Measurements from ENCODE around the gene GPATCH11.

GPATCH11 gene

DNA sequence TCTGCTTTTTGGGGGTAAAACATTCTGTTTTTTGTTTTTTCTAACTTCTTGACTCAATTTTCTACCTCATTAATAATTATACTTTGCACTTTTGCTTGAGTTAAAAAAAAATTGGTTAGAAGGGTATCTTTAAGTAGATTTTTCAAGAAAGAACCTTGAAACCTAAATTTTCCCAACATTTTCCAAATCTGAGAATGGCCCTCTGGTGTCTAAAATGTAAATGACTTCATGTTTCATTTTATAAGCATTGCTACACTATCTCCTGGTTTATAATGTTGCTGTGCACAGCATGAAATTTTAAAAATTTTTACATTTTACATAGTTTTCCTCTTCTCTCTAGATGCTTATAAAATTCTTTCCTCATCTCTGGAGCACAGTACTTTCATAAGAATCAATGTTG lies 58.2 kb downstream of the GPATCH11 start:
- Histone ChIP-seq H3K36me3 (ENCODE audit: control insufficient read depth in 5 of 5, insufficient read depth in 5 of 5, low read length in 5 of 5) (peaks cover 39 to 72% (median 51%) of the 10 kb centered on the region in 5 donors), H3K4me3 (ENCODE audit: low read depth in 1 of 5, low read length in 5 of 5) (no peak overlapping the region), H3K9ac (ENCODE audit: low read length in 5 of 5) (no peak overlapping the region), H3K27ac (ENCODE audit: low read depth, low read length) (no peak overlapping the region), H3K9me3 (ENCODE audit: control insufficient read depth in 5 of 5, low read length in 5 of 5) (no peaks in the 10 kb centered on the region), H3K4me1 (ENCODE audit: control insufficient read depth in 5 of 5, insufficient read depth in 5 of 5, low read length in 5 of 5) (peaks cover 0 to 2% (median 0%) of the 10 kb centered on the region in 5 donors), H3K27me3 (ENCODE audit: control insufficient read depth in 5 of 5, insufficient read depth in 4 of 5, low read length in 5 of 5) (no peaks in the 10 kb centered on the region)

GRCh38 chr2:37143974-37144373 lies 59.7 kb downstream of the GPATCH11 start:
- peaks cover 0 to 2% (median 0%) of the 10 kb centered on the region in 5 donors for H3K4me1 ChIP-seq (ENCODE audit: control insufficient read depth in 5 of 5, insufficient read depth in 5 of 5, low read length in 5 of 5)
- H3K27ac ChIP-seq (ENCODE audit: low read depth, low read length), result no peak overlapping the region
- H3K9ac ChIP-seq (ENCODE audit: low read length in 5 of 5), result no peak overlapping the region
- H3K36me3 ChIP-seq (ENCODE audit: control insufficient read depth in 5 of 5, insufficient read depth in 5 of 5, low read length in 5 of 5), result peaks cover 41 to 70% (median 53%) of the 10 kb centered on the region in 5 donors
- H3K4me3 ChIP-seq (ENCODE audit: low read depth in 1 of 5, low read length in 5 of 5), result no peak overlapping the region
- no peaks in the 10 kb centered on the region for H3K9me3 ChIP-seq (ENCODE audit: control insufficient read depth in 5 of 5, low read length in 5 of 5)
- H3K27me3 ChIP-seq (ENCODE audit: control insufficient read depth in 5 of 5, insufficient read depth in 4 of 5, low read length in 5 of 5), result no peaks in the 10 kb centered on the region

DNA sequence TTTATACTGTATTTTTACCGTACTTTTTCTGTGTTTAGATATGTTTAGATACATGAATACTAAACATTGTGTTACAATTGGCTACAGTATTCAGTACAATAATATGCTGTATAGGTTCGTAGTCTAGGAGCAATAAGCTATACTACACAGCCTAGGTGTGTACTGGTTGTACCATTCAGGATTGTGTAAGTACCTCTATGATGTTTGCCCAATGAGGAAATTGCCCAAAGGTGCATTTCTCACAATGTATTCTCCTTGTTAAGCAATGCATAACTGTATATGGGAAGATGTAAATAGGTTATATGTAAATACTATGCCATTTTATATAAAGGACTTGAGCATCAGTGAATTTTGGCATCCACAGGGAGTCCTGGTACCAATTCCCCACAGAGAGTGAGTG lies 61.7 kb downstream of the GPATCH11 start:
- Histone ChIP-seq H3K36me3 (ENCODE audit: control insufficient read depth in 5 of 5, insufficient read depth in 5 of 5, low read length in 5 of 5) (peaks cover 32 to 62% (median 46%) of the 10 kb centered on the region in 5 donors), H3K9me3 (ENCODE audit: control insufficient read depth in 5 of 5, low read length in 5 of 5) (no peaks in the 10 kb centered on the region), H3K9ac (ENCODE audit: low read length in 5 of 5) (no peak overlapping the region), H3K4me1 (ENCODE audit: control insufficient read depth in 5 of 5, insufficient read depth in 5 of 5, low read length in 5 of 5) (peaks cover 0 to 7% (median 0%) of the 10 kb centered on the region in 5 donors), H3K27ac (ENCODE audit: low read depth, low read length) (no peak overlapping the region), H3K4me3 (ENCODE audit: low read depth in 1 of 5, low read length in 5 of 5) (no peak overlapping the region), H3K27me3 (ENCODE audit: control insufficient read depth in 5 of 5, insufficient read depth in 4 of 5, low read length in 5 of 5) (no peaks in the 10 kb centered on the region)

DNA sequence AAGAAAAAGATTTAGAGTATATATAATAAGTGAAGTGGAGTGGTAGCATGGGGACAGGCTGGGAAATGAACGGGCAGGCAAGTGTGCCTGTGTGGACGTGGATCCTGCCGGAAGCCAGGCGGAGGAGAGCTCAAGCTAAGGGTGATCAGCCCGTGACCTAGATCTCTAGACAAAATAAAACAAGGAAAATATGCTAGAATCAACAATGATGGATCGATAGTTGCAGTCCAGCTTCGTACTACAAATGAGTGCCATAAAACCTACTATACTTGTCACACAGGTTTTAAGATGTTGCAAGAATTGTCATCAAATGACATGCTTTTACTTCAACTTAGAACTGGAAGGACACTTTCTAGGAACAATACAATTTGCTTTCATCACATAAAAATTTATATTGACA lies 64.0 kb downstream of the GPATCH11 start:
- no peaks in the 10 kb centered on the region for H3K9me3 ChIP-seq (ENCODE audit: control insufficient read depth in 5 of 5, low read length in 5 of 5)
- H3K27me3 ChIP-seq (ENCODE audit: control insufficient read depth in 5 of 5, insufficient read depth in 4 of 5, low read length in 5 of 5), result no peaks in the 10 kb centered on the region
- peaks cover 0 to 7% (median 0%) of the 10 kb centered on the region in 5 donors for H3K4me1 ChIP-seq (ENCODE audit: control insufficient read depth in 5 of 5, insufficient read depth in 5 of 5, low read length in 5 of 5)
- H3K36me3 ChIP-seq (ENCODE audit: control insufficient read depth in 5 of 5, insufficient read depth in 5 of 5, low read length in 5 of 5), result peaks cover 27 to 47% (median 40%) of the 10 kb centered on the region in 5 donors
- no peak overlapping the region for H3K4me3 ChIP-seq (ENCODE audit: low read depth in 1 of 5, low read length in 5 of 5)
- no peak overlapping the region for H3K9ac ChIP-seq (ENCODE audit: low read length in 5 of 5)
- H3K27ac ChIP-seq (ENCODE audit: low read depth, low read length), result no peak overlapping the region
